GM12878 (cell line): ENCODE measurements around the gene USH2A. TPM values are rescaled to one million over a fixed set of nuclear protein-coding genes. Genes with fewer than 3 reads are reported as not detected.

Source experiments
- ATAC-seq: fragments of 200-7000 bp; cut with Tn5 transposase; 3 replicates; pipeline ENCODE4 v1.9.1; 2020; ENCODE audit warnings: mild to moderate bottlenecking, moderate library complexity
- BruUV-seq: library from RNA; stranded (reverse); fragments of 400-500 nt; replicated peaks from 2 replicates; lab custom pipeline; 2021; lab: Mats Ljungman, UMichigan
- CTCF ChIA-PET: fragments of 300-600 bp; sonication (Branson Sonifier 250); formaldehyde crosslinking; extraction: SDS; loops from one replicate; lab custom pipeline; 2021; ENCODE audit warnings: inconsistent platforms; lab: Yijun Ruan, JAX
- POLR2A ChIA-PET: fragments of 350-600 bp; formaldehyde crosslinking; extraction: SDS; loops from one replicate; lab custom pipeline; 2021; ENCODE audit warnings: inconsistent platforms; lab: Charles Lee
- RAD21 ChIA-PET: fragments of 300-600 bp; sonication (Branson Sonifier 250); formaldehyde crosslinking; loops from one replicate; lab custom pipeline; 2023; ENCODE audit warnings: antibody characterized with exemption; ENCODE audit not compliant: unreplicated experiment; lab: Charles Lee
- SMC1A ChIA-PET: fragments of 300-600 bp; sonication (Branson Sonifier 250); formaldehyde crosslinking; loops from one replicate; lab custom pipeline; 2023; ENCODE audit not compliant: unreplicated experiment, uncharacterized antibody; lab: Charles Lee
- DNase-seq: peaks from one replicate; pipeline ENCODE4 v3.0.0-alpha.2; 2011; ENCODE audit warnings: low read depth, low spot score
- FAIRE-seq: peaks from 3 replicates; lab custom pipeline; 2011; peaks lifted over from hg19 to GRCh38; lab: Jason Lieb, UNC
- H2AFZ ChIP-seq: 2 replicates; pipeline ENCODE4 v1.6.0; 2011; ENCODE audit warnings: low read depth, low read length, control low read depth; ENCODE audit not compliant: control insufficient read depth
- H3K27ac ChIP-seq: 2 replicates; pipeline ENCODE4 v1.5.1; 2011; ENCODE audit warnings: control low read depth; ENCODE audit not compliant: control insufficient read depth, insufficient read depth
- H3K27me3 ChIP-seq, 2 experiments: replicated peaks in 1 of 2; 2 replicates each; pipeline versions ENCODE4 v1.6.0 to v1.6.1; 2011; ENCODE audit warnings: low read length in 1 of 2; ENCODE audit not compliant: control insufficient read depth in 2 of 2, insufficient read depth in 2 of 2
- H3K36me3 ChIP-seq, 2 experiments: 2 replicates each; pipeline ENCODE4 v1.5.1; 2011; ENCODE audit warnings: low read length in 1 of 2; ENCODE audit not compliant: control insufficient read depth in 2 of 2, insufficient read depth in 2 of 2
- H3K4me1 ChIP-seq: 2 replicates; pipeline ENCODE4 v1.6.1; 2011; ENCODE audit warnings: mild to moderate bottlenecking, low read length, moderate library complexity, mixed read lengths; ENCODE audit not compliant: control insufficient read depth, insufficient read depth
- H3K4me2 ChIP-seq: 2 replicates; pipeline ENCODE4 v1.6.0; 2011; ENCODE audit warnings: control low read depth; ENCODE audit not compliant: control insufficient read depth, insufficient read depth
- H3K4me3 ChIP-seq: fragments of 200-600 bp; sonication (generic); 2 replicates; pipeline ENCODE4 v1.5.1; 2016
- H3K79me2 ChIP-seq: 2 replicates; pipeline ENCODE4 v1.6.0; 2011; ENCODE audit warnings: low read length; ENCODE audit not compliant: control insufficient read depth, insufficient read depth
- H3K9ac ChIP-seq: 2 replicates; pipeline ENCODE4 v1.8.0; 2011; ENCODE audit warnings: low read length, control low read depth, mixed read lengths; ENCODE audit not compliant: control insufficient read depth, insufficient read depth
- H3K9me3 ChIP-seq: replicated peaks from 3 replicates; pipeline ENCODE4 v1.5.1; 2011; ENCODE audit warnings: mild to moderate bottlenecking, low read length; ENCODE audit not compliant: control insufficient read depth, insufficient read depth
- H4K20me1 ChIP-seq: 2 replicates; pipeline ENCODE4 v1.6.0; 2011; ENCODE audit not compliant: control insufficient read depth, insufficient read depth
- E2F4 ChIP-seq: IDR thresholded peaks from 2 replicates; pipeline ENCODE4 v1.6.1; 2012; ENCODE audit warnings: low read depth, low read length, improper control_type of control experiment
- IKZF2 ChIP-seq, 2 experiments: fragments of 450-650 bp; IDR thresholded peaks; 2 replicates each; pipeline ENCODE4 v1.6.1; 2017; ENCODE audit warnings: mild to moderate bottlenecking in 2 of 2, moderate library complexity in 2 of 2
- SPI1 ChIP-seq: IDR thresholded peaks from 2 replicates; pipeline ENCODE4 v1.6.1; 2011; ENCODE audit warnings: low read depth, mild to moderate bottlenecking, low read length, moderate library complexity, borderline replicate concordance; ENCODE audit not compliant: insufficient read depth
- ZZZ3 ChIP-seq: IDR thresholded peaks from 2 replicates; pipeline ENCODE4 v1.6.1; 2011; ENCODE audit warnings: low read depth; ENCODE audit not compliant: control insufficient read depth, insufficient read length
- WGBS: methylation state at CpG from one replicate; pipeline ENCODE4 v1.1.6; 2016; ENCODE audit warnings: low lambda C conversion rate; ENCODE audit not compliant: insufficient replicate concordance, insufficient coverage; ENCODE audit errors: missing lambda C conversion rate; 5-methylcytosine and 5-hydroxymethylcytosine counted together
- in situ Hi-C: fragments of 300-500 bp; cut with MboI; formaldehyde crosslinking; loops from 9 replicates; pipeline ENCODE4 v1.14.3; 2018; ENCODE audit warnings: mixed read lengths
- intact Hi-C: fragments of 100-400 bp; cut with micrococcal nuclease; formaldehyde crosslinking; loops from one replicate; pipeline ENCODE4 v1.14.2; 2022; ENCODE audit not compliant: unreplicated experiment
- polyA plus RNA-seq, 11 experiments: library from polyadenylated mRNA; depleted of rRNA in 4 of 11; unstranded in 6 of 11; stranded (reverse) in 5 of 11; fragments of >200 nt; fragmentation: Nextera tagmentation in 4 of 11; fragmentation: Illumina TruSeq in 1 of 11; extraction: Ambion mirVana in 4 of 11; extraction: Trizol in 1 of 11; gene quantifications; 1 replicate in 1 of 11; 2 replicates in 10 of 11; pipeline versions ENCODE4 v1.2.1 to v1.2.3, GENCODE V29; 2011 to 2016; ENCODE audit warnings: inconsistent platforms in 2 of 11, missing spikeins in 2 of 11, low read depth in 1 of 11
- total RNA-seq, 4 experiments: library from RNA; depleted of rRNA in 3 of 4; stranded (reverse); fragments of >200 nt in 3 of 4; fragmentation: Illumina TruSeq in 1 of 4; extraction: Trizol in 1 of 4; gene quantifications; 2 replicates each; pipeline versions ENCODE4 v1.2.1 to v1.2.3, GENCODE V29; 2013 to 2021
- TF ChIP-seq, protein P1 (sequence below): IDR thresholded peaks from 2 replicates; pipeline ENCODE4 v1.6.1; 2012; ENCODE audit warnings: mild to moderate bottlenecking, low read depth, low read length

The USH2A gene
- total and polyA plus RNA-seq, 10 of the 15 experiments (the other 5 are each of a cell fraction or from before 2014, with no cell fraction given) = under 0.01 to 0.20 (median 0.01) TPM; not detected in 2

- in situ Hi-C loops = no loop called here
- ChIA-PET SMC1A (interaction anchor here (0.6 kb wide), 1 partner anchor 20 kb away, joined by 3 read pairs; no protein-coding TSS in a partner anchor), POLR2A (no interaction called here), RAD21 (no interaction called here), CTCF (no interaction called here)
- no peaks in the 10 kb centered on the region for H3K9me3 ChIP-seq
- H3K4me1 ChIP-seq = no peaks in the 10 kb centered on the region; the same call in 1 of the 2 replicates
- H2AFZ ChIP-seq = no peak overlapping the region
- WGBS = 14% methylated on average over 2 of the region's 2 CpGs
- no peak for FAIRE-seq
- intact Hi-C loops = no loop called here
- no peak overlapping the region for H3K9ac ChIP-seq
- H3K79me2 ChIP-seq = no peaks in the 10 kb centered on the region
- no peak for DNase-seq
- no peak for TF ChIP-seq E2F4
- 0 out of 4 replicates have a peak, but pooled peaks of 1 of the 2 experiments have one; percentile 14 for TF ChIP-seq IKZF2 (IDR thresholded peaks at IDR 0.05)
- TF ChIP-seq, protein P1, sequence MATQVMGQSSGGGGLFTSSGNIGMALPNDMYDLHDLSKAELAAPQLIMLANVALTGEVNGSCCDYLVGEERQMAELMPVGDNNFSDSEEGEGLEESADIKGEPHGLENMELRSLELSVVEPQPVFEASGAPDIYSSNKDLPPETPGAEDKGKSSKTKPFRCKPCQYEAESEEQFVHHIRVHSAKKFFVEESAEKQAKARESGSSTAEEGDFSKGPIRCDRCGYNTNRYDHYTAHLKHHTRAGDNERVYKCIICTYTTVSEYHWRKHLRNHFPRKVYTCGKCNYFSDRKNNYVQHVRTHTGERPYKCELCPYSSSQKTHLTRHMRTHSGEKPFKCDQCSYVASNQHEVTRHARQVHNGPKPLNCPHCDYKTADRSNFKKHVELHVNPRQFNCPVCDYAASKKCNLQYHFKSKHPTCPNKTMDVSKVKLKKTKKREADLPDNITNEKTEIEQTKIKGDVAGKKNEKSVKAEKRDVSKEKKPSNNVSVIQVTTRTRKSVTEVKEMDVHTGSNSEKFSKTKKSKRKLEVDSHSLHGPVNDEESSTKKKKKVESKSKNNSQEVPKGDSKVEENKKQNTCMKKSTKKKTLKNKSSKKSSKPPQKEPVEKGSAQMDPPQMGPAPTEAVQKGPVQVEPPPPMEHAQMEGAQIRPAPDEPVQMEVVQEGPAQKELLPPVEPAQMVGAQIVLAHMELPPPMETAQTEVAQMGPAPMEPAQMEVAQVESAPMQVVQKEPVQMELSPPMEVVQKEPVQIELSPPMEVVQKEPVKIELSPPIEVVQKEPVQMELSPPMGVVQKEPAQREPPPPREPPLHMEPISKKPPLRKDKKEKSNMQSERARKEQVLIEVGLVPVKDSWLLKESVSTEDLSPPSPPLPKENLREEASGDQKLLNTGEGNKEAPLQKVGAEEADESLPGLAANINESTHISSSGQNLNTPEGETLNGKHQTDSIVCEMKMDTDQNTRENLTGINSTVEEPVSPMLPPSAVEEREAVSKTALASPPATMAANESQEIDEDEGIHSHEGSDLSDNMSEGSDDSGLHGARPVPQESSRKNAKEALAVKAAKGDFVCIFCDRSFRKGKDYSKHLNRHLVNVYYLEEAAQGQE = no peak
- no peak for TF ChIP-seq ZZZ3
- peak; percentile 27; the same call in 1 of the 2 replicates for TF ChIP-seq SPI1
- no peak overlapping the region for H3K4me2 ChIP-seq
- no peaks in the 10 kb centered on the region; a peak in 1 of 4 replicates for H3K27me3 ChIP-seq
- H3K27ac ChIP-seq = no peak overlapping the region
- H4K20me1 ChIP-seq = no peaks in the 10 kb centered on the region
- no TSS peak for BruUV-seq
- no peaks in the 10 kb centered on the region for H3K36me3 ChIP-seq
- no peak overlapping the region for H3K4me3 ChIP-seq
- peak; percentile 17; the same call in 1 of the 3 replicates for ATAC-seq
These were observed 528.0 kb downstream of the USH2A start for GRCh38 chr1:215895276-215895675.
